Hematopoietic multipotent progenitor cell (in vitro differentiated cells): ENCODE results near the gene ZNF582. TPM values are rescaled to one million over a fixed set of nuclear protein-coding genes. Genes with fewer than 3 reads are reported as not detected.

ENCODE experiments used
- DNase-seq, 3 donors: peaks; one replicate each; pipeline ENCODE4 v3.0.0-alpha.2; 2011 to 2015; ENCODE audit warnings: low read depth in 2 of 3, low spot score in 2 of 3
- total RNA-seq: library from RNA; depleted of rRNA; stranded (reverse); fragments of >200 nt; gene quantifications from one replicate; pipeline ENCODE4 v1.2.3, GENCODE V29; 2012

The ZNF582 gene
- total RNA-seq, result 3.0 TPM

- peak; percentile 74 to 99 (median 97) for DNase-seq
These were observed at the start of gene ZNF582 for GRCh38 chr19:56393119-56394012. ZNF582 (minus strand) TSS chr19:56393534; CDS start chr19:56391752, 1,782 bp downstream.

- no peak for DNase-seq
These were observed 48.0 kb upstream of the ZNF582 start for GRCh38 chr19:56441206-56441792.

GRCh38 chr19:56423985-56424353 is 30.6 kb upstream of the ZNF582 start:
- DNase-seq, result no peak

GRCh38 chr19:56423276-56423984 is 30.1 kb upstream of the ZNF582 start:
- peak in 1 of 3 donors; percentile 6 for DNase-seq

- peak in 1 of 3 donors; percentile 9 for DNase-seq
These were observed 11.7 kb upstream of the ZNF582 start for GRCh38 chr19:56405062-56405461.

GRCh38 chr19:56404705-56405056 is 11.3 kb upstream of the ZNF582 start:
- DNase-seq, result no peak

GRCh38 chr19:56403764-56404704 is 10.7 kb upstream of the ZNF582 start, which contains the start of gene ZNF583:
ZNF583 (plus strand) TSS chr19:56404332; CDS start chr19:56407115, 2,783 bp downstream.
- peak; percentile 90 to 96 (median 94) for DNase-seq

- DNase-seq, result no peak
These were observed 9.9 kb upstream of the ZNF582 start for GRCh38 chr19:56403261-56403660.

GRCh38 chr19:56400485-56400884 is 7.2 kb upstream of the ZNF582 start:
- peak in 1 of 3 donors; percentile 7 for DNase-seq

- DNase-seq, result no peak
These were observed 5.5 kb upstream of the ZNF582 start for GRCh38 chr19:56398809-56399208.

GRCh38 chr19:56383826-56384605 is 9.3 kb downstream of the ZNF582 start:
- no peak for DNase-seq

GRCh38 chr19:56377105-56377924 is 16.0 kb downstream of the ZNF582 start:
- DNase-seq, result no peak

GRCh38 chr19:56372281-56372680 is 21.1 kb downstream of the ZNF582 start:
- no peak for DNase-seq

GRCh38 chr19:56369886-56370676 is 23.3 kb downstream of the ZNF582 start:
- no peak for DNase-seq

GRCh38 chr19:56367829-56368711 is 25.3 kb downstream of the ZNF582 start:
- DNase-seq, result peak; percentile 25 to 96 (median 90)

GRCh38 chr19:56360841-56361240 is 32.5 kb downstream of the ZNF582 start:
- no peak for DNase-seq

- no peak for DNase-seq
These were observed 36.4 kb downstream of the ZNF582 start for GRCh38 chr19:56356944-56357343.
